Adipose tissue (tissue), 3 donors: ENCODE data around the gene LRRC37A3. TPM values are rescaled to one million over a fixed set of nuclear protein-coding genes. Genes with fewer than 3 reads are reported as not detected.
"Not testable (repeated sequence)": the region's sequence is repeated elsewhere in the genome, so short reads cannot be mapped to it uniquely, and the experiment has no call there.

Experiments used
- H3K27ac ChIP-seq: one replicate; pipeline ENCODE4 v1.5.1; 2013; ENCODE audit warnings: low read depth, low read length
- WGBS, 3 donors: extraction: QIAGEN DNeasy Blood & Tissue Kit; methylation state at CpG; one replicate each; pipeline ENCODE4 v1.1.7; 2013; 5-methylcytosine and 5-hydroxymethylcytosine counted together
- polyA plus RNA-seq, 3 donors: library from polyadenylated mRNA; stranded (reverse); fragments of 200-250 nt; gene quantifications; one replicate each; pipeline ENCODE4 v1.2.3, GENCODE V29; 2013
- donor health status: healthy with polysubstance abuse.
- donor health status: Bipolar disorder and iron deficiency.
- donor health status: healthy.

LRRC37A3 gene
- 1 to 10 TPM; 1.3 to 9.0 (median 1.5) TPM for polyA plus RNA-seq

GRCh38 chr17:64919289-64920025 is at the start of gene LRRC37A3:
TSS of gene LRRC37A3 (minus strand) at chr17:64919478. CDS start at chr17:64897257, 22,221 bp downstream.
- not testable (repeated sequence) for H3K27ac ChIP-seq
- 1 to 2% (median 2%) methylated on average over 56 to 70 of the region's 70 CpGs for WGBS, 3 donors

GRCh38 chr17:64965873-64966287 is 46.6 kb upstream of the LRRC37A3 start:
- 0% methylated on average over 35 of the region's 35 CpGs for WGBS, 3 donors

GRCh38 chr17:64965256-64965872 is 46.1 kb upstream of the LRRC37A3 start:
- WGBS, 3 donors = 47 to 87% (median 51%) methylated on average over 8 to 11 of the region's 14 CpGs
- not testable (repeated sequence) for H3K27ac ChIP-seq

More at GRCh38 chr17:64965873-64966287, 46.6 kb upstream of the LRRC37A3 start:
- not testable (repeated sequence) for H3K27ac ChIP-seq

GRCh38 chr17:64964796-64965195 is 45.5 kb upstream of the LRRC37A3 start:
- 88 to 92% (median 91%) methylated on average over 8 to 9 of the region's 9 CpGs for WGBS, 3 donors
- H3K27ac ChIP-seq = no peak overlapping the region

GRCh38 chr17:64963814-64964213 is 44.5 kb upstream of the LRRC37A3 start:
- WGBS, 3 donors = 90 to 96% (median 90%) methylated on average over 2 of the region's 2 CpGs
- H3K27ac ChIP-seq = not testable (repeated sequence)

GRCh38 chr17:64961563-64962378 is 42.5 kb upstream of the LRRC37A3 start:
- H3K27ac ChIP-seq = not testable (repeated sequence)
- WGBS, 3 donors = 3 to 5% (median 4%) methylated on average over 13 of the region's 13 CpGs

- H3K27ac ChIP-seq = no peak overlapping the region
- 96 to 100% (median 100%) methylated on average over 1 of the region's 1 CpG for WGBS, 3 donors
Measured at GRCh38 chr17:64951877-64952276, 32.6 kb upstream of the LRRC37A3 start.

- WGBS, 3 donors = 88 to 93% (median 93%) methylated on average over 5 of the region's 5 CpGs
- no peak overlapping the region for H3K27ac ChIP-seq
Measured at GRCh38 chr17:64950871-64951270, 31.6 kb upstream of the LRRC37A3 start.

- H3K27ac ChIP-seq = no peak overlapping the region
Measured at GRCh38 chr17:64947152-64947551, 27.9 kb upstream of the LRRC37A3 start.

- 81 to 83% (median 83%) methylated on average over 2 of the region's 2 CpGs for WGBS, 3 donors
- H3K27ac ChIP-seq = no peak overlapping the region
Measured at GRCh38 chr17:64941761-64942160, 22.5 kb upstream of the LRRC37A3 start.

- WGBS, 3 donors = 88 to 95% (median 94%) methylated on average over 3 of the region's 3 CpGs
- H3K27ac ChIP-seq = no peak overlapping the region
Measured at GRCh38 chr17:64941045-64941444, 21.8 kb upstream of the LRRC37A3 start.

GRCh38 chr17:64940055-64940454 is 20.8 kb upstream of the LRRC37A3 start:
- H3K27ac ChIP-seq = no peak overlapping the region
- whole genome bisulfite sequencing, 3 donors = 91 to 93% (median 91%) methylated on average over 4 of the region's 4 CpGs

GRCh38 chr17:64938925-64939474 is 19.7 kb upstream of the LRRC37A3 start:
- H3K27ac ChIP-seq = no peak overlapping the region
- WGBS, 3 donors = 41 to 57% (median 47%) methylated on average over 11 of the region's 11 CpGs

- no peak overlapping the region for H3K27ac ChIP-seq
Measured at GRCh38 chr17:64938290-64938689, 19.0 kb upstream of the LRRC37A3 start.

- whole genome bisulfite sequencing, 3 donors = 89 to 94% (median 91%) methylated on average over 10 of the region's 10 CpGs
- no peak overlapping the region for H3K27ac ChIP-seq
Measured at GRCh38 chr17:64936117-64936516, 16.8 kb upstream of the LRRC37A3 start.

- not testable (repeated sequence) for H3K27ac ChIP-seq
- WGBS, 3 donors = 87 to 97% (median 88%) methylated on average over 6 of the region's 6 CpGs
Measured at GRCh38 chr17:64934284-64934778, 15.1 kb upstream of the LRRC37A3 start.

- not testable (repeated sequence) for H3K27ac ChIP-seq
- 69 to 96% (median 92%) methylated on average over 3 of the region's 3 CpGs for WGBS, 3 donors
Measured at GRCh38 chr17:64932850-64933249, 13.6 kb upstream of the LRRC37A3 start.

- not testable (repeated sequence) for H3K27ac ChIP-seq
- 69 to 86% (median 76%) methylated on average over 7 of the region's 7 CpGs for WGBS, 3 donors
Measured at GRCh38 chr17:64930374-64930773, 11.1 kb upstream of the LRRC37A3 start.
